Measurements from ENCODE around the gene LTBP1. TPM values are rescaled to one million over a fixed set of nuclear protein-coding genes. Genes with fewer than 3 reads are reported as not detected.

LTBP1 gene
- total and polyA plus RNA-seq, 2 donors (not counting 1 experiment from before 2014, with no cell fraction given), result 0.69 TPM; not detected in 1

DNA sequence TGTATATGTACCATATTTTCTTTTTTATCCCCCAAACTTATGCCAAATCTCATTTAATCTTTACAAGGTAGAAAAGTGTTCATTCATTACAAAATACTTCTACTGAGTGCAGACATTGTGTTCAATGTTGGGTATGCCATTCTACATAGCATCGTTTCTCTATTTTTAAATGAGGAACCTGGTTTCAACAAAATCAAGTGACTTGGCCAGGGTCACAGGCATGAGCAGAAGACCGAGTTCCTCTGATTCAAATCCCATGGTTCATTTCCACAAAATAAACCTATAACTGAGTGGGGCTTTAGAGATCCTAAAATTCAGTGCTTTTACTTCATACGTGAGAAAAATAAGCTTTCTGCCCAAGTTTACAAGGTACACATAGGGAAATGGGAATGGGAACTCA, 448.3 kb downstream of the LTBP1 start:
- Histone ChIP-seq H3K4me1 (ENCODE audit: control insufficient read depth in 2 of 2, insufficient read depth in 2 of 2, low read length in 2 of 2) (no peaks in the 10 kb centered on the region), H3K9ac (ENCODE audit: low read length) (no peak overlapping the region), H3K4me2 (replicated peaks; ENCODE audit: low read depth, low read length, poor library complexity, severe bottlenecking) (no peak overlapping the region), H3K27ac (ENCODE audit: low read length in 2 of 2) (no peak overlapping the region), H2AFZ (ENCODE audit: insufficient read depth, low read depth, low read length, poor library complexity, severe bottlenecking) (no peak overlapping the region), H3K36me3 (replicated peaks in 1 of 2; ENCODE audit: control extremely low read depth in 1 of 2, control insufficient read depth in 1 of 2, extremely low read depth in 1 of 2, insufficient read depth in 2 of 2, low read length in 1 of 2) (no peaks in the 10 kb centered on the region), H3K9me3 (ENCODE audit: control extremely low read depth in 1 of 3, control insufficient read depth in 2 of 3, insufficient read depth in 1 of 3, low read length in 2 of 3) (no peaks in the 10 kb centered on the region), H3K79me2 (ENCODE audit: control insufficient read depth, insufficient read depth, low read length) (no peaks in the 10 kb centered on the region), H3K4me3 (ENCODE audit: control extremely low read depth in 1 of 5, extremely low read depth in 1 of 5, insufficient read depth in 1 of 5, low read depth in 2 of 5, low read length in 4 of 5) (no peak overlapping the region), H3K27me3 (replicated peaks in 1 of 4; ENCODE audit: control extremely low read depth in 1 of 4, control insufficient read depth in 3 of 4, insufficient read depth in 4 of 4, low read length in 3 of 4) (no peaks in the 10 kb centered on the region), H4K20me1 (ENCODE audit: control insufficient read depth, insufficient read depth, low read length, poor library complexity, severe bottlenecking) (no peaks in the 10 kb centered on the region)
- ChIA-PET CTCF (interaction anchor here (1.0 to 2.2 kb wide), 5 partner anchors 14 to 622 kb away, joined by 3 to 7 read pairs (median 4); no protein-coding TSS in a partner anchor), POLR2A (no interaction called here)
- Mint-ChIP-seq H3K4me1 (peaks cover 2% of the 10 kb centered on the region), H3K27ac (no peak overlapping the region), H3K4me3 (no peak overlapping the region), H3K27me3 (no peaks in the 10 kb centered on the region), H3K9me3 (ENCODE audit: insufficient read depth) (no peaks in the 10 kb centered on the region)
- ATAC-seq (ENCODE audit: low read depth), result no peak
- DNase-seq, result no peak
- no peak for TF ChIP-seq EZH2 (IDR thresholded peaks at IDR 0.05; ENCODE audit: borderline replicate concordance, insufficient read depth, low read depth, low read length, poor library complexity, severe bottlenecking)
- TF ChIP-seq, protein P1, sequence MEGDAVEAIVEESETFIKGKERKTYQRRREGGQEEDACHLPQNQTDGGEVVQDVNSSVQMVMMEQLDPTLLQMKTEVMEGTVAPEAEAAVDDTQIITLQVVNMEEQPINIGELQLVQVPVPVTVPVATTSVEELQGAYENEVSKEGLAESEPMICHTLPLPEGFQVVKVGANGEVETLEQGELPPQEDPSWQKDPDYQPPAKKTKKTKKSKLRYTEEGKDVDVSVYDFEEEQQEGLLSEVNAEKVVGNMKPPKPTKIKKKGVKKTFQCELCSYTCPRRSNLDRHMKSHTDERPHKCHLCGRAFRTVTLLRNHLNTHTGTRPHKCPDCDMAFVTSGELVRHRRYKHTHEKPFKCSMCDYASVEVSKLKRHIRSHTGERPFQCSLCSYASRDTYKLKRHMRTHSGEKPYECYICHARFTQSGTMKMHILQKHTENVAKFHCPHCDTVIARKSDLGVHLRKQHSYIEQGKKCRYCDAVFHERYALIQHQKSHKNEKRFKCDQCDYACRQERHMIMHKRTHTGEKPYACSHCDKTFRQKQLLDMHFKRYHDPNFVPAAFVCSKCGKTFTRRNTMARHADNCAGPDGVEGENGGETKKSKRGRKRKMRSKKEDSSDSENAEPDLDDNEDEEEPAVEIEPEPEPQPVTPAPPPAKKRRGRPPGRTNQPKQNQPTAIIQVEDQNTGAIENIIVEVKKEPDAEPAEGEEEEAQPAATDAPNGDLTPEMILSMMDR (IDR thresholded peaks at IDR 0.05), result no peak
- no CpG with 5 or more reads among the region's 3 CpGs for WGBS (ENCODE audit: insufficient coverage)
- intact Hi-C loops (cut with micrococcal nuclease), result no loop called here

- CTCF ChIA-PET, result interaction anchor here (0.7 to 2.2 kb wide), 13 partner anchors 9 to 748 kb away, joined by 3 to 7 read pairs (median 4); no protein-coding TSS in a partner anchor
- Histone ChIP-seq H3K36me3 (replicated peaks in 1 of 2; ENCODE audit: control extremely low read depth in 1 of 2, control insufficient read depth in 1 of 2, extremely low read depth in 1 of 2, insufficient read depth in 2 of 2, low read length in 1 of 2) (no peaks in the 10 kb centered on the region), H3K79me2 (ENCODE audit: control insufficient read depth, insufficient read depth, low read length) (no peaks in the 10 kb centered on the region), H4K20me1 (ENCODE audit: control insufficient read depth, insufficient read depth, low read length, poor library complexity, severe bottlenecking) (no peaks in the 10 kb centered on the region), H3K9ac (ENCODE audit: low read length) (no peak overlapping the region), H3K4me1 (ENCODE audit: control insufficient read depth in 2 of 2, insufficient read depth in 2 of 2, low read length in 2 of 2) (no peaks in the 10 kb centered on the region), H3K27me3 (replicated peaks in 1 of 4; ENCODE audit: control extremely low read depth in 1 of 4, control insufficient read depth in 3 of 4, insufficient read depth in 4 of 4, low read length in 3 of 4) (no peaks in the 10 kb centered on the region), H3K9me3 (ENCODE audit: control extremely low read depth in 1 of 3, control insufficient read depth in 2 of 3, insufficient read depth in 1 of 3, low read length in 2 of 3) (no peaks in the 10 kb centered on the region), H3K27ac (ENCODE audit: low read length in 2 of 2) (no peak overlapping the region), H3K4me2 (replicated peaks; ENCODE audit: low read depth, low read length, poor library complexity, severe bottlenecking) (no peak overlapping the region), H3K4me3 (ENCODE audit: control extremely low read depth in 1 of 5, extremely low read depth in 1 of 5, insufficient read depth in 1 of 5, low read depth in 2 of 5, low read length in 4 of 5) (no peak overlapping the region), H2AFZ (ENCODE audit: insufficient read depth, low read depth, low read length, poor library complexity, severe bottlenecking) (no peak overlapping the region)
- POLR2A ChIA-PET, result no interaction called here
- DNase-seq (peak; percentile 56), ATAC-seq (ENCODE audit: low read depth) (peak; percentile 28)
- H3K4me3 Mint-ChIP-seq, result no peak overlapping the region
- intact Hi-C loops (cut with micrococcal nuclease), result no loop called here
- no peaks in the 10 kb centered on the region for H3K9me3 Mint-ChIP-seq (ENCODE audit: insufficient read depth)
- H3K4me1 Mint-ChIP-seq, result peaks cover 2% of the 10 kb centered on the region
- H3K27ac Mint-ChIP-seq, result no peak overlapping the region
- TF ChIP-seq, protein P1 (IDR thresholded peaks at IDR 0.05), result peak; percentile 79
- TF ChIP-seq EZH2 (IDR thresholded peaks at IDR 0.05; ENCODE audit: borderline replicate concordance, insufficient read depth, low read depth, low read length, poor library complexity, severe bottlenecking), result no peak
- H3K27me3 Mint-ChIP-seq, result no peaks in the 10 kb centered on the region
These were observed 449.0 kb downstream of the LTBP1 start for GRCh38 chr2:33395655-33396249.
